NCI-H187 (cell line): ENCODE results near the gene NFIA.
"Not testable (repeated sequence)": the region's sequence is repeated elsewhere in the genome, so short reads cannot be mapped to it uniquely, and the experiment has no call there.

Source experiments
- DNase-seq, 2 experiments: peaks; one replicate each; lab custom pipeline; 2025; lab: John Stamatoyannopoulos, UW

Gene NFIA

DNA sequence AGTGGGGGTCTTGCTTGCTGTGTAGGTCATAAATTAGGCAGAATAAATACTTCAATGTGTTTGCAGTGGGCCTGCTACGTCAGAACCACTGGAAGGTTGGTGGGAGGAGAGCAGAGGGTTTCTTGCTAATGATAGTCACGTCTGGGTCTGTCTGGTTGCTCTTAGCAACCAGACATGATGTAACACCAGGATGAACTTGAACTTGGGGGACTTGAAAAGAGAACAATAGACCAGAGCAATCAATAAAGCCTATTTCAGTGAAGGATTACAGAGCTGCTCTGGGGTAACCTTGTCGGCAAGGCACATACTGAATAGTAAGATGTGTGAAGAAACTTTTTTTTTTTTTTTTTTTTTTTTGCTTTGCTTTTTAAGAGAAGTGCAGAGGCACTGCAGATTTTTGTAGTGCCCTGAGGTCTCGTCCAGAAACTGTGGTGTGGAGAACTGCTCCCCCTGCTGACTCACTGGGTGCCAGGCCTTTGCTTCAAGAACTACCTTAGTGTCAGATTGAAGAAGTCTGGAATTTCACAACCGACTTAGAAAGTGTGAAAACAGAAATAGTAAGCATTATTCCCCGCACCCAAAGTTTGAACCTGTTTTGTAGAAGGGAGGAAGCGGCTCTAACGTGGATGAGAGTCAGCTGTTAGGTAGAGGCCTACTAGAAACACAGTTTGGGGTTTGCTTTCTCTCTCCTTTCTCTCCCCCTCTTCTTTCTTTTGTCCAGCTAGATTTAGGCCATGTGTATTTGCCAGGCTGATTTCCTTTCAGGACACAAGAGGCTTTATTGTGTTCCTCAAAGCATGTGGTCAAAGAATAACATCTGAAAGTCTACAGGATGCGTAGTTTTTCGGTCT, 371.0 kb downstream of the NFIA start:
- peak; percentile 9 to 17 for DNase-seq

DNA sequence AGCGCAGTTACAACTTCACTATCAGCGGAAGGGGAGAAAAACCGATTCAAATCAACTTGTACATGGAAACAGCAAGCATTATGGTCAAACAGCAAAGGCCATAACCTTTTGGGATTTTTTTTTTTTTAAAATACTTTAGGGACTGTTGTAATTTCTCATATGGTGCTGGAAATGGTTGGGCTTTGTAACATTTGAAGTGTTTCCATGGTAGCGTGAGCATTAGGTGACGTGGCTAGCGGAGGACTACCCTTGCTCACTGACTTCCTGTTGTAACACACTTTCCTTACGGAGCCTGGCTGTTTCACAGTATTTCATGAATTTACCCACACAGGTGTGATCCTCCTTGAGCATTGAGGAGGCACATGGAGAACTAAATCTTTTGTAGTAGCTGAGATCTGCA, 373.0 kb downstream of the NFIA start:
- no peak for DNase-seq

DNA sequence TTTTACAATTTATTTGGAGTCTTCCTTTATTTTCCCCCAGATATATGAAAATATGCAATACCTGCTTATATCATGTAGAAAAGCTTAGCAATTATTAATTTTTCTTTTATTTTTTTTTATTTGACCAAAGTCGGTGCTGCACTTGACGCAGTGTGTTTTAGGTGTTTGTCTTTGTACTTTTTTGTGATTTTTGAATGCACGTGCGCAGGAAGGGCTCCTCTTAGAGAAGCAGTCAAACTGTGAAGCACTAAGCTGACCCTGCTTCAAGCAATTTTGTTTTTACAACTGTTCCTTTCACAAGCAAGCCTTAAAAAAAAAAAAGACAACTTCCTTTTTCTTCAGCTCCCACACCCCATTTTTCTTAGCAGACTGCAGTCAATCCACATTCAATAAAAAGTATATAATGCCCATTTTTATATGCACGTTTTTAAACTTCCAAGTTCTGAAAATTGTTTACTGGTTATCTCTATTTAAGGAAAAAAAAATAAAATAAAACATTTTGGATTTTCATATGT, 375.2 kb downstream of the NFIA start:
- no peak for DNase-seq

DNA sequence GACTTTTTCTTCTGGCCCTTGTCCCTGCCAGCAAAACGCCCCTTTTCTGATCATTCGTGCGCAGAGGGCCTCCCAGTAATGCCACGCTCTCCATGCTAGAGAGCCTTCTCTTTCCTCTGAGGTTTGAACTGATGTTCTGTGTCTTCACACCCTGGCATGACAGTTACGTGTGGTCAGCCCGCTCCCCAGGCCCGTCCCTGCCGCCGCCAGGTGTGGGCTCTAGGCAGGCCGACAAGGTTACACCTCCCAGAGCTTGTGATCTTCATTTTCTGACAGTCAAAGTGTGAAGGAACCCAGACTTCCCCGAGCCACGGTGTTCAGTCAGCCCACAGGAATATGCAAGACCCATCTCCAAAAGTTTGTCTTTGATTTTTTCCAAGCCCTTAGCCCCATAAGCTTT, 377.0 kb downstream of the NFIA start:
- DNase-seq: no peak

DNA sequence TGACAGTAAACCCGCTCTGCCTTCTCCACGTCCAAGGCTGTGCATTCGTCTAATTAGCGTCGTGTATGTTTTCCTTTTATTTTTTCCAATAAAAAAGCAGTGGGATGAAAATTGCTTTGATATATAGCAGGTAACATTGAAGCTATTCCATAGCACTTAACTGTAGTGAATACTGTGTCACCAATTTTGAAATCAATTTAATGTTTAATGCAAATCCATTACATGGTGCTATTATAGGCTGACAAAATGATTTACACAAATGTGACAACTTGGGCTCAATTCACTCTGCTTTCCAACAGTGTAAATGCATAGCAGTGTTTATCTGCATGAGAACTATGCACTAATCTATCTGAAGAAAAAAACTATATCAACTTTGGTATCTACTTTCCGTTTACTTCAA, 377.8 kb downstream of the NFIA start:
- DNase-seq: no peak

DNA sequence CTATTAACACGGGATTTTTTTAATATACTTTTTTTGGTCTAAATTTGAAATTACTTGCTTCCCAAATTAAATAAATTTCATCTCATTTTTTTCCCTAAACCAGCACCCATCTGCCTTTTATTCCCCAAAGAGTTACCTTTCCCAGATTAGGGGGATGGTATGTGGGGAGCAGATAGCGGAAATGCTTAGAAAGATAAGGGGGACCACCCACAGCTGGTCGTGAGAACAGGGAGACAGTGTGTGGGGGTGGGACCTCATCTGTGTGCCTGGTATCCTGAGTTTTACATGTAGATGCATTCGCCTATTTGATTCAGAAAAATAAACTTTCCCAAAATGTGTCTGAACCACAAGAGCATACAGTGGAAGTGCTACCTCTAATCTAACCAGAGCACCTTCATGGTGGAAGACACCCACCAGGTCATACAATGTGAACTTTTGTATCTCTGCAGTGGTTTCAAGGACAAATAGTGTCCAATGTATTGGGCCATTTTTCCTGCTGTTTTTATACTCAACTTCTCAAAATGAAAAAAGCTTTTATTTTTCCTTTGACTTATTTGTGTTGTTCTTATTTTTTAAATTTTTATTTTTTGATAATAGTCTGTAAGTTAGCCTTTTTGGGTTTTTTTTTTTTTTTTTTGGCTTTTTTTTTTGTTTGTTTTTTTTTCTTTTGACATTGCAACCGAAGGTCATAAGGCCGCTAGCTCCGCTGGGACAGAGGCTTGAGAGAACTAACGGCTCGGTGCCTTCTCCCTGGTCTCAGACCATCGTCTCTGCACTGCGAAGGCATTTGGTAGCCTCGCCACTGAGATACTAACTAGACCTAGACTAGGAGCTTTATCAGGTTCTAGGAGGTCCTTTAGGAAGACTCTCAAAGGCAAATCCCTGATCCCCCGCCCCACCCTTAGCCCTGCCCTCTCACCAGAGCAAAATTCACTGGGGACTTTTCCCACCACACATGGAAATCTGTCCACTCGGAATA, 379.3 kb downstream of the NFIA start:
- DNase-seq: no peak

DNA sequence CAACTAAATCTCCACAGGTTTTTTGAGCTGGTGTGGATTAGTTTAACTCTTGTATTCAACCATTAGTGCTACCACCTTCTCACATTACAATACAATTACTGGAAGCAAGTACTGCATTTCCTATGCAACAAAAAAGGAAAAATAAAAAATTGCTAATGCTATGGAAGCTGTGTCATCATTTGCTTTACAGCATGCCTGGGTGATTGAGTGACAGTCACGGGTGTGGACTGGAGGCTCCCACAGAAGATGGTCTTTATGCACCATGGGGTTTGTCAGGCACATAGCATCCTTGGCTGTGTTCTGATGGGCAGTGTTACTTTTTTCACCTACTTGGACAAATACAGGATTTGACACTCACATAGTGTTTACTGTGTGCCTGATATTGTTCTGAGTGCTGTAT, 380.3 kb downstream of the NFIA start:
- DNase-seq: no peak

DNA sequence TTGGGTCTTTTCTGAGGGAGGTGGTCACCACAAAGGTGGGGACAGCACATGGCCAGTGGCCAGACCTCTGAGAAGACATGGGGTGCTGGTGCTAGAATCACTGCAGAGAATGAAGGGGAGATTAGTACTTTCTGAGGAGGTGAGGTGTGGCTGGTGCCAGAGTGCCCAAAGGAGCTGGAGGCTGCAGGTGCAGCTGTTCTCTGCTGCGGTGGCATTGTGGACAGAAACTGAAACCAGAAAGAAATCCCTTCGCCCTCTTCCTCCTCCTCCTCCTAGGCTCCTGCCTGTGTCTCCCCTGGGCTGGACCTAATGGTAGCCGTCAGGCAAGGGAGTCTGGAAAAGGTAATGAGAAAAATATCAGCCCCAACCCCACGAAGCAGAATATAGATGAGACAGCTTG, 380.9 kb downstream of the NFIA start:
- DNase-seq: no peak

DNA sequence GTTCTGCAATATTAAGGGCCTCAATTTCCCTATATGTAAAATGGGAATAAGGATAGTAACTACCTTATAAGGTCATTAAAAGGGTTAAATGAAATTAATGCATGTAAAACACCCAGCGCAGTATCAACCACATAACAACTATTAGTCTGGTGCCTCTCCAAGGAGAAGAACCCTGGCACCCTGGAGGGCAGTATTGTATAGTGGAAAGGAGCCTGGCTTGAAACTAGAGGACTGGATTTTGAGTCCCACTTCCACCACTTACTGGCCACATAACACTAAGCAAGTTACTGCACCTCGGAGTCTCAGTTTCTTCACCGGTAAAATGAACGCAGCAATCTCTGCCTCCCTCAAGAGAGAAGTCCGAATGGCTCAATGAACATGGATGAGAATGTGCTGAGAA, 385.5 kb downstream of the NFIA start:
- not testable (repeated sequence) for DNase-seq

DNA sequence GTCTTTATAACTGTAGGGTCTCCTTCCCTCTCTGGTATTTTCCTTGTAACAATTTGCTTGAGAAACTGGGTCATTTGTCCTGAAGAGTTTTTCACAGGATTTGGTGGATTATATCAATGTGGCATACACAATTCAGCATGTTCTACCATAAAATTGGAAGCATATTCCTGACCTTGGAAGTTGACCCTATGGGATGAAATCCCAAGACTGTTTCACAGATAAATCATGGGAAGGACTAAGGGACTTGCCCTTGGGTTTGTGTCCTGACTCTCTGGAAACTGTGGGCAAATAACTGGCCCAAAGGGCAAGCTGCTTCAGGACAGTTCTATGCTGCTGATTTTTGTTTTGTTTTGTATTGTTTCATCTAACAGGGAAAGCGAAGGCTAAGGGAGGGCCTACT, 387.0 kb downstream of the NFIA start:
- DNase-seq: no peak

DNA sequence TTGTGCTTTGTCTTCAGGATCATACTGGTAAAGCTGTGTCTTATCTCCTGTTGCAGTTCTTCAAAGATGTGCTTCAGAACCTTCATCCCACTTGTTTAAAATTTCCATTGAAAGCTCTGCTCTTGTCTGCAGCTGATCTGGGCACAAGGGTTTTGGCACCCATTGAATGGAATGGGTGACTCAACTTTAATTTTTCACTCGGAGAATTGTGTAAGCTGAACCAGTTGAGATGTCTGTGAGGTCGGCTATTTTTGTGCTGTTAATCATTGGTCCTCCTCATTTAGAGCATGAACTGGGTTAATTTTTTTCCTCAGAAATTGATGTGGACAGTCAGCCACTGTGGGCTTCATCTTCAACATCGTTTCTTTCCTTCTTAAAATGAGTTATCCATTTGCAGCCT, 390.5 kb downstream of the NFIA start:
- DNase-seq: no peak

DNA sequence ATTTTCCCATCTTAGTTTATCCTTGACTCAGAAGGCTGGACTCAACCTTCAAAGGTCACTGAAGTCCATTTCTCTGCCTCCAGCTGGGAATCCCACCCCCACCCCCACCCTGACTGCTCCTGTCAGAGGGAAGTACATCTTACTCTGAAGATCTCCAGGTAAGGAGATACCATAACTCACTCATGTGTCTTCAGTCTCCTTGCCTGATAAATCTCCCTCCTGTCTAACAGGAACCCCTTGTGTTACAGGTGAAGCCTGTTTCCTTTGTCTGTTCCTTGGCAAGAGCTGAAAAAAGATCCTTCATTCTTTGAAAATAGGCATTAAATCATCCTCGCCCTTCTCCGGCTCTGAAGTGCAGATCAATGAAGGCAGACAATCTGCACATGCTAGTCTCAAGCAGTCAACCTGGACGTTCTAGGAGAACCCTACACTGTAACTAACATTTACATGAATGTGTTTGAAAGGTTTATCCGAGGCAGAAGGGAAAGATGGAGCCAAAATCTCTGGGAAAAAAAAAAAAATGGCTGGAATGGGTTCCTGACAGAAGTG, 392.0 kb downstream of the NFIA start:
- no peak for DNase-seq

DNA sequence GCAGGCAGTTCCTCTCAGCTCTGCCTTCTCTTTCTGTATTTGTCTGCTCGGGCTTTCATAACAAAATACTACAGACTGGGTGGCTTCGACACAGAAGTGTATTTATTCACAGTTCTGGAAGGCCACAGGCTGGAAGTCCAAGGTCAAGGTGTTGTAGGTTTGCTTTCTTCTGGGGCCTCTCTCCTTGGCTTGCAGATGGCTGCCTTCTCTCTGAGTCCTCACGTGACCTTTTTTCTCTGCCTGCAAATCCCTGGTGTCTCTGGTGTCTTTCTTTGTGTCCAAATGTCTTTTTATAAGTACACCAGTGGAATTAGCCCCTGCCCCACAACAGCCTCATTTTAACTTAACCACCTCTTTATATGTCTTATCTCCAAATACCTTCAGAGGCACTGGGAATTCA, 392.6 kb downstream of the NFIA start:
- DNase-seq: no peak

DNA sequence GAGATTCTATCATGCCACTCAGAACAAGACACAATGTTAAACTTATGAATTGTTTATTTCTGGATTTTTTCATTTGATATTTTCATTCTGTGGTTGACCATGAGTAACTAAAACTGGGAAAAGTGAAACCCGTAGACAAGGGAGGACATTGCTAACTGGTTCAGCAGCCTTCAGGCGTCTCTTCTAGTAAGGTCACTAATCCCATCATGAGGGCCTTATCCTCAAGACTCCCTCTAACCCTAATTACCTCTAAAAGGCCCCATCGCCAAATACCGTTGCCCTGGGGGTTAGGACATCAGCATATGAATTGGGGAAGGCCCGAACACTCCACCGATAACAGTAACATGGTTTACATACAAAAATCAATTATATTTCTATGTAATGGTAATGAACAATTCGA, 394.9 kb downstream of the NFIA start:
- no peak for DNase-seq

DNA sequence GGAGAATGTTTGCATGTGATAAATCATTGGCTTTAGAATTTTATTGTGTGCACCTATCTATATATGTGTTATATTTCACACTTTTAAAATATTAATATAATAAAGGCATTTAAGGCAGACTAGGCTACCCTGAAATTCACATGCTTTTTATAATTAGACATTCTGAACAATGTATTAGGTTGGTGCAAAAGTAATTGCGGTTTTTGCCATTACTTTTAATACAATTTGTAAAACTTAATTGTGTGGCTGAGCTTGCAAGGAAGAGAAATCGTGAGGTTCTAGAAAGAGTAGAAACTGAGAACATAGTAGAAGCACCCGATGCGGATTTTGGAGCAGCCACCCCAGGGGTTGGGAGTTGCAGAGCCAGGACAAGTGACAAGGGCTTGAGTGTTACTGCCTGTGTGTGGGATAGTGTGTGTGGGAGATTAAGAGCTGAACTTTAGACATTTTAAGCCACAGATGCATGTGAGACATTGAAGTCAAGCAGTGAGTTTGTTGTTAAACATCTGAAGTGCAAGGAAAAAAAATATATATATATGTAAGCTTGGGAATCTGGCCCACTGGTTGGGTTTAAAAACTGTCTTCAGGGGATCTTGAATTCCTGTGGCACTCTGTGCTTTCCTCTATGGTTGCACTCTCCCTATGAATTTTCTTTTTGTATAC, 398.0 kb downstream of the NFIA start:
- DNase-seq: no peak

DNA sequence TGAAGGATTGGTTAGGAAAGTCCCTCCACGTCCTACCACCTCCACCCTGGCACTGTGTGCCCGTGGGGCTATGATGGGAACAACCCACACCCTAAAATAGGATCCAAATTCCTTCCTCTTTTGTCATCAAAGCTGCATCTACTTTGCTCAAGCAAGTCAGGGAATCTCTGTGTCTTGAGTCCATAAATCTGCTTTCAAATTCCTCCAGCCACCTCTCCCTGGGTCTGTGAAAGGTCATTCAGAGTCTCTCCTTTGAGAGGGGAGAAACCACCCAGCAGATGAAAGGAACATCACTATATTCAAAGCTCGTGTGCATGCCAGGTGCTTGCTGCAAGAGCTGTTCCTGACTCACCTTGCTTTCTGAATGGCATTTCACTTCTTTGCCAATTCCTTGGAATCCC, 399.0 kb downstream of the NFIA start:
- DNase-seq: no peak

DNA sequence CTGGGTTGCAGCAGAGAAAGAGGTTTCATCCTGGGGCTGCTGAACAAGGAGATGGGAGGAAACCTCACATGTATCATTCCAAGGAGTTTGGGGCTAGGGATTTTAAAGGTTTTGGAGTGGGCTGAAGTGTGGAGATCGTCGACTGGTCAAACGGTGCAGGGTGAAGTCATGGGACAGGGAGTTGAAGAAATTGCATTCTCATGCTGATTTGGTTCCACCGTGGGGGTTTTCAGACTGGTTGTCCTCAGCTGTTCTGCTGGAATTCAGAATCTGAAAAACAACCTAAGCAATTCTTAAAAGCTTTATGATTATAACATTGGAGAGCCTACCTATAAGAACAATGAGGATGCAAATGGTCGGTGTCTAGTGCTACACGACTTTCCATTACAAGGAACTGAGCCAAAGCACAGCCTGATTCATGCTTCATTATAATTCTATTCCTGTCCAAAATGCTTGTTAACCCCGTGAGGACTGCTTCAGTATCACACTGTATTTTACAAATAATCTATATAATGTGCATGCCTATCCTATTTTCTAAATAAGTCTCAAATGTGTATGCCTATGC, 399.9 kb downstream of the NFIA start:
- no peak for DNase-seq

DNA sequence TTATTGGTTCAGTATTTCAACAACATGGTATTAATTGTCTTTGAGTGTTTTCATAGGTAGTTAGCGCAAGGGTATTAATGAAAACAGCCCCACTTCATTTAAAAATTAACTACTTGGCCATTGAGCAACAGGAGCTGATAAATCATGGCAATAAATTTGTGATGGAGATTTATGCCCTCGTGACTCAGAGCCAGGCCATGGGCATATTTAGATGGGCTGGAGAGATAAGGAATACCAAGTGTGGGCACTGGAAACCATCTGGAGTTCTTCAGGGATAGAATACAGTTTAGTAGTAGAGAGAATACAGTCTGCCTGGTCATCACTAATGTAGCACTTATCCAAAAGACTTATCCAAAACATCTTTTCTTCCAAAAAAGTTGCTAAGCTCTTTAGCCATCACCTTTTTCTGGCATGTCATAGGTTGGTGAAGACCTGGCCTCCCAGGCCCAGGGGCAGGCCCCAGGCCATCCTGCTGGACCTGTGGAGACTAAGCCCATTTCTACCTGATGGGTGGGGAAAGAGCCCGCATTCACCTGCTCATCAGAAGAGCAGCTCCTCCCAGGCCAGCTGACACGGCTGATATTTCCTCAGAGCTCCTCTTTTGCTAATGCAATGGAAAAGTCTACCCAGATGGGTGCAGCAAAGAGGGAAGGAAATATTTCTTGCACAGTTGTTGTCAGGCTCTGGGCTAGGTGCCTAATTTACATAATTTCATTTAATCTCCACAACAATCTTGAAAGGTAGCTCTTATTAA, 404.6 kb downstream of the NFIA start:
- no peak for DNase-seq

DNA sequence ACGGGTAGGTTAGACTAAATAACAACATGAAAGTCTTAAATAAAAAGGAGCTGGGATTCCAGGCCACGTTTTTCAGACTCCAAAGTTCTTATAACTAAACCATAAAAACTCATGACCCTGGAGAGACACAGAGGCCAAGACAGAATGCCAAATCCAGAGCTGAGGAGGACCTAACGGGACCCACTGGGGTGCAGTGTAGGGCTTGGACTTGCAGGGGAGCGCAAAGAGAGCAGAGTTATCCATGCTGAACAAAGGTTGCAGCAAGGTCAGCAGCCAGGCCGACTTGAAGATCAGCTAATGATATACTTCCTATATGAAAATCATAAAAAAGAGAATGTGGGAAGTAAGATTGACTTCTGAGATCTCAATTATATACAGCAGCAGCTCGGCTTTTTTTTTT, 405.4 kb downstream of the NFIA start:
- DNase-seq: no peak

DNA sequence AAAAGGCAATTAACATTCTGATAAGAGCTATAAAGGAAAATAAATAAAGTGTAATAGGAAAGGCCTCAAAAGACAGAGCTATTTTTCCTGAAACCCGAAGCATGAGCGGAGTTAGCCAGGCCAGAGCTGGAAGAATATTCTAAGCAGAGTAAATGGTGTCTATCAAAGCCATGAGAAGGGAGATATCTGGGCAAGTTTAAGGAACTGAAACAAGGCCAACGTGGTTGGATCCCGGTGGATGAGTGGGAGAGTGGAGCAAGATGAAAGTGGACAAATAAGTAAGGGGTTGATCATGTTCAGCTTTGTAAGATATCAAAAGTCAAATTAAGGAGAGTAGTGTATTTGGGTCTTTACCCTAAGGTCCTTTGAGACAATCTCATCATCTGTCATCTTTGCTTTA, 408.6 kb downstream of the NFIA start:
- no peak for DNase-seq

DNA sequence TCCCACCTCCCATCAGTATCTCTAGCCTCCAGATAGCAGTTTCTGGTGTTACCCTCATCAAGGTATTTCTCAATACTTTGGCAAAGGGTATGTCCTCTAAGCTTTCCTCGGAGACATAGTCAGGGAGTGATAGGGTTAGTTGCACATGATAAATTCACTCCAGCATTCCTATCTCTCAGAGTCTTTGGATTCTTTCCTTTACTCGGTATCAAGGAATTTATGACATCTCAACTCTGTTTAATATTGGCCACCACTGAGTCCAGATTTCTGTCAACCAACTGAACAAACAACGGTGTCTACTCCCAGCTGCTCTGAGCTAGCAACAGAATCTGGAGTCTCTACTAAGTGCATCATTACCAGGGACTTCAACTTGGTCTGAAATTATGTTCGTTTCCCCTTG, 409.1 kb downstream of the NFIA start:
- no peak for DNase-seq
